GM12878 (cell line): ENCODE data around the gene GMCL1.

Source experiments
- CEBPB ChIP-seq, 2 experiments: fragments of 150-350 bp in 1 of 2; IDR thresholded peaks; 2 replicates each; pipeline ENCODE4 v1.6.1; 2012 to 2014; ENCODE audit warnings: low read depth in 2 of 2, low read length in 2 of 2, borderline replicate concordance in 1 of 2, inconsistent platforms in 1 of 2
- ESRRA ChIP-seq: IDR thresholded peaks from 2 replicates; pipeline ENCODE4 v1.6.1; 2012; ENCODE audit warnings: mild to moderate bottlenecking, low read length, improper control_type of control experiment
- ETV6 ChIP-seq, 2 experiments: fragments of 450-650 bp in 1 of 2; IDR thresholded peaks in 1 of 2; conservative IDR thresholded peaks in 1 of 2; 2 replicates each; pipeline ENCODE4 v1.6.1; 2014; ENCODE audit warnings: antibody characterized with exemption in 1 of 2, borderline replicate concordance in 1 of 2, low read depth in 1 of 2, mild to moderate bottlenecking in 1 of 2, moderate library complexity in 1 of 2
- GABPA ChIP-seq: IDR thresholded peaks from 2 replicates; pipeline ENCODE4 v1.6.1; 2014; ENCODE audit warnings: antibody characterized with exemption, low read depth, mild to moderate bottlenecking, inconsistent platforms
- NR2C2 ChIP-seq: IDR thresholded peaks from 2 replicates; pipeline ENCODE4 v1.6.1; 2011; ENCODE audit warnings: borderline replicate concordance, low read depth; ENCODE audit not compliant: control insufficient read depth, insufficient read length
- TAF1 ChIP-seq: IDR thresholded peaks from 2 replicates; pipeline ENCODE4 v1.6.1; 2011; ENCODE audit warnings: mild to moderate bottlenecking, low read depth, low read length, borderline replicate concordance
- TF ChIP-seq, protein P1 (sequence below): fragments of 450-650 bp; IDR thresholded peaks from 2 replicates; pipeline ENCODE4 v1.6.1; 2018; ENCODE audit warnings: borderline replicate concordance, mild to moderate bottlenecking; ENCODE audit not compliant: partially characterized antibody
- TF ChIP-seq, protein P2 (sequence below), 3 experiments: IDR thresholded peaks in 2 of 3; conservative IDR thresholded peaks in 1 of 3; 2 replicates each; pipeline ENCODE4 v1.5.1; 2011; ENCODE audit warnings: low read depth in 3 of 3, low read length in 3 of 3, mild to moderate bottlenecking in 3 of 3, control low read depth in 2 of 3, moderate library complexity in 2 of 3, inconsistent platforms in 1 of 3, mixed read lengths in 1 of 3; ENCODE audit not compliant: control insufficient read depth in 2 of 3, insufficient read depth in 1 of 3; ENCODE audit errors: extremely low read depth in 1 of 3

DNA sequence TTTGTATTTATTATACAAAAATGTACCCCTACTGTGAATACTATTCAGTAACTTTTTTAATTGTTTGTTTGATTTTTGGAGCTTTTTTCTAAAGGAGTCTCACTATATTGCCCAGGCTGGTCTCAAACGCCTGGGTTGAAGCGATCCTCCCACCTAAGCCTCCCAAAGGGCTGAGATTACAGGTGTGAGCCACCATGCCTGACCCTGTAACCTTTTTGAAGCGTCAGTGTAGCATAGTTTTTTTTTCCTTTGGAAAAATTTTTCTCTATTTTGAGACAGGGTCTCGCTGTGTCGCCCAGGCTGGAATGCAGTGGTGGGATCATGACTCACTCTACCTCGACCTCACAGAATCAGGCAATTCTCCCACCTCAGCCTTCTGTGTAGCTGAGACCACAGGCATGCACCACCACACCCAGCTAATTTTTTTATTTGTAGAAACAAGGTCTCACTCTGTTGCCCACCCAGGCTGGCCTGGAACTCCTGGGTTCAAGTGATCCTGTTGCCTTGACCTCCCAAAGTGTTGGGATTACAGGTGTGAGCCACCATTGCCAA lies 2.0 kb downstream of the GMCL1 start:
- TF ChIP-seq NR2C2 (no peak), ESRRA (no peak), TAF1 (no peak), ETV6 (conservative IDR thresholded peaks at IDR 0.05 in 1 of 2, IDR thresholded peaks at IDR 0.05 in 1 of 2; ENCODE audit: borderline replicate concordance in 1 of 2, low read depth in 1 of 2) (no peak), GABPA (no peak), CEBPB (IDR thresholded peaks at IDR 0.05; ENCODE audit: borderline replicate concordance in 1 of 2, low read depth in 2 of 2, low read length in 2 of 2) (no peak)
- TF ChIP-seq, protein P1, sequence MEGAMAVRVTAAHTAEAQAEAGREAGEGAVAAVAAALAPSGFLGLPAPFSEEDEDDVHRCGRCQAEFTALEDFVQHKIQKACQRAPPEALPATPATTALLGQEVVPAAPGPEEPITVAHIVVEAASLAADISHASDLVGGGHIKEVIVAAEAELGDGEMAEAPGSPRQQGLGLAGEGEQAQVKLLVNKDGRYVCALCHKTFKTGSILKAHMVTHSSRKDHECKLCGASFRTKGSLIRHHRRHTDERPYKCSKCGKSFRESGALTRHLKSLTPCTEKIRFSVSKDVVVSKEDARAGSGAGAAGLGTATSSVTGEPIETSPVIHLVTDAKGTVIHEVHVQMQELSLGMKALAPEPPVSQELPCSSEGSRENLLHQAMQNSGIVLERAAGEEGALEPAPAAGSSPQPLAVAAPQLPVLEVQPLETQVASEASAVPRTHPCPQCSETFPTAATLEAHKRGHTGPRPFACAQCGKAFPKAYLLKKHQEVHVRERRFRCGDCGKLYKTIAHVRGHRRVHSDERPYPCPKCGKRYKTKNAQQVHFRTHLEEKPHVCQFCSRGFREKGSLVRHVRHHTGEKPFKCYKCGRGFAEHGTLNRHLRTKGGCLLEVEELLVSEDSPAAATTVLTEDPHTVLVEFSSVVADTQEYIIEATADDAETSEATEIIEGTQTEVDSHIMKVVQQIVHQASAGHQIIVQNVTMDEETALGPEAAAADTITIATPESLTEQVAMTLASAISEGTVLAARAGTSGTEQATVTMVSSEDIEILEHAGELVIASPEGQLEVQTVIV = no peak
- TF ChIP-seq, protein P2, sequence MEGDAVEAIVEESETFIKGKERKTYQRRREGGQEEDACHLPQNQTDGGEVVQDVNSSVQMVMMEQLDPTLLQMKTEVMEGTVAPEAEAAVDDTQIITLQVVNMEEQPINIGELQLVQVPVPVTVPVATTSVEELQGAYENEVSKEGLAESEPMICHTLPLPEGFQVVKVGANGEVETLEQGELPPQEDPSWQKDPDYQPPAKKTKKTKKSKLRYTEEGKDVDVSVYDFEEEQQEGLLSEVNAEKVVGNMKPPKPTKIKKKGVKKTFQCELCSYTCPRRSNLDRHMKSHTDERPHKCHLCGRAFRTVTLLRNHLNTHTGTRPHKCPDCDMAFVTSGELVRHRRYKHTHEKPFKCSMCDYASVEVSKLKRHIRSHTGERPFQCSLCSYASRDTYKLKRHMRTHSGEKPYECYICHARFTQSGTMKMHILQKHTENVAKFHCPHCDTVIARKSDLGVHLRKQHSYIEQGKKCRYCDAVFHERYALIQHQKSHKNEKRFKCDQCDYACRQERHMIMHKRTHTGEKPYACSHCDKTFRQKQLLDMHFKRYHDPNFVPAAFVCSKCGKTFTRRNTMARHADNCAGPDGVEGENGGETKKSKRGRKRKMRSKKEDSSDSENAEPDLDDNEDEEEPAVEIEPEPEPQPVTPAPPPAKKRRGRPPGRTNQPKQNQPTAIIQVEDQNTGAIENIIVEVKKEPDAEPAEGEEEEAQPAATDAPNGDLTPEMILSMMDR (IDR thresholded peaks at IDR 0.05 in 2 of 3, conservative IDR thresholded peaks at IDR 0.05 in 1 of 3; ENCODE audit: control insufficient read depth in 2 of 3, extremely low read depth in 1 of 3, insufficient read depth in 1 of 3, low read depth in 3 of 3, low read length in 3 of 3) = no peak
